ENCODE measurements around the gene RTRAF.

GRCh38 chr14:51962711-51963110 is 26.6 kb upstream of the RTRAF start:
- TF ChIP-seq CTCF (IDR thresholded peaks at IDR 0.05 in 2 of 3, conservative IDR thresholded peaks at IDR 0.05 in 1 of 3; ENCODE audit: control insufficient read depth in 2 of 3, extremely low read depth in 1 of 3, insufficient read depth in 1 of 3, low read depth in 3 of 3, low read length in 3 of 3) (no peak), MYC (IDR thresholded peaks at IDR 0.05; ENCODE audit: insufficient read depth, insufficient read length, insufficient replicate concordance, low read length, severe bottlenecking) (no peak), ETV6 (conservative IDR thresholded peaks at IDR 0.05 in 1 of 2, IDR thresholded peaks at IDR 0.05 in 1 of 2; ENCODE audit: borderline replicate concordance in 1 of 2, low read depth in 1 of 2) (no peak)
